ACHN (cell line): ENCODE data around the gene SLC24A1.
"Not testable (repeated sequence)": the region's sequence is repeated elsewhere in the genome, so short reads cannot be mapped to it uniquely, and the experiment has no call there.

Source experiments
- DNase-seq: peaks from one replicate; pipeline ENCODE4 v3.0.0-alpha.2; 2015
- in situ Hi-C: cut with HindIII; loops from 2 replicates; pipeline ENCODE4 v1.10.0; 2017; ENCODE audit warnings: low sequenced_read_pairs, low pct_ligation_motif_present, low pct_unique_long_range_greater_than_20kb

Gene SLC24A1

DNA sequence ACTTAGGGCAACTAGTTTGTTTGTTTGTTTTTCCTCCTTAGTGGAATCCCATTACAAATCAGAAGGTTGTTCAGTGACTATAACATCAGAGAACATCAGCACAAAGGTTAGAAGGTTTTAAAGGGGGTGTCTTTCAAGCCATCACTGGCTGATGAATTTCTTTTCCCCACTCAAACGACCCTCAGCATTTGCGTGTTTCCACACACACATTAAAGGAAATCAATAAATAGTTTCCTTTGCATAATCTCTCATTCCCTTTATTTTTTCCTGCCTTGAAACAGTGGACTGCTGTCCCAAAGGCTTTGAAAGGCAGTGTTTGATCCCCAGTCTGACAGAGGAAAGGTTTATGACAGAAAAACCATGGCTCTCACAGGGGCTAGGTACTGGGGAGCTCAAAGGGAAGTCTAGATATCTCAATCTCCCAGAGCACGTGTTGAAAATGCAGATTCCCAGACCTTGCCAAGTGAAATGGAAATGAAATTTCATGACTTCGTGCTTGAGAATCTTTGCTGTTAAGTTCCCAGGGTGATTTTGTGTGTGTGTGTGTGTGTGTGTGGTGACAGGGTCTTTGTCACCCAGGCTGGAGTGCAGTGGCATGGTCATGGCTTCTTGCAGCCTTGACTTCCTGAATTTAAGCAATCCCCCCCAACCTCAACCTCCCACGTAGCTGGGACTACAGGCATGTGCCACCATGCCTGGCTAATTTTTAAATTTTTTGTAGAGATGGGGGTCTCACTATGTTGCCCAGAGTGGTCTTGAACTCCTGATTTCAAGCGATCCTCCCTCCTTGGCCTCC lies 8.6 kb upstream of the SLC24A1 start:
- DNase-seq: no peak
- in situ Hi-C loops: no loop called here

- in situ Hi-C loops, DNase-seq: not testable (repeated sequence)
Observed at GRCh38 chr15:65615887-65616286, 5.9 kb upstream of the SLC24A1 start.

DNA sequence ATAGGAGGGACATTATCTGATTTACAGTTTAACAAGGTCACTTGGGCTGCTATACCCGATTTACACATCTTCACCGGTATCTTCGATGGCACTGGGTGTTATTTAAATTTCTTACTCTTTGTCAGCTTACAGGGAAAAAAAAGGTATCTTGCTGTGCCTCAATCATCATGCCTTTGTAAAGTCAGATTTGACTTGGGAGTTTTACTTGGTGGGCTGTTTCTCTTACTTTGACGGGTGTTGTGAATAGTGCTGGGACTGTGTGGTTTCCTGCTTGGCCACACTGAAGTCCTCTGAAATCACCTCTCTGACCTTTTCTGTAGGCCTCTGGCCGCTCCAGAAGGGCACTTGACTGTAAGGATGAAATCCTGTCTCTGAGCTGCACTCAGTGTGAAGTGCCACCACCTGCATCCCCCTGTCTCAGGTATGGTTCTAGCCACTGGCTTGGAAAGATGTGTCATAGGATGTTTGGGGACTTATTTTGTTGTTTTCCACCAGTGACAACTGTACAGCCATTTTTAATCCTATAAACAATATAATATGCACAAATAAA lies 3.1 kb upstream of the SLC24A1 start:
- in situ Hi-C loops: no loop called here
- DNase-seq: no peak

- in situ Hi-C loops: no loop called here
- no peak for DNase-seq
Observed at GRCh38 chr15:65619626-65620290, 2.0 kb upstream of the SLC24A1 start.

GRCh38 chr15:65620833-65621232 lies 905 bp upstream of the SLC24A1 start:
- DNase-seq: no peak
- in situ Hi-C loops: no loop called here

GRCh38 chr15:65623103-65623502 lies 1.4 kb downstream of the SLC24A1 start:
- in situ Hi-C loops: no loop called here
- no peak for DNase-seq

GRCh38 chr15:65626856-65627255 lies 5.1 kb downstream of the SLC24A1 start:
- no peak for DNase-seq
- in situ Hi-C loops: loop anchor here (25.0 kb wide), 1 partner anchor 235 kb away; the partner anchor contains the start of gene RAB11A

GRCh38 chr15:65629548-65629947 lies 7.8 kb downstream of the SLC24A1 start:
- in situ Hi-C loops: loop anchor here (25.0 kb wide), 1 partner anchor 233 kb away; the partner anchor contains the start of gene RAB11A
- DNase-seq: no peak

DNA sequence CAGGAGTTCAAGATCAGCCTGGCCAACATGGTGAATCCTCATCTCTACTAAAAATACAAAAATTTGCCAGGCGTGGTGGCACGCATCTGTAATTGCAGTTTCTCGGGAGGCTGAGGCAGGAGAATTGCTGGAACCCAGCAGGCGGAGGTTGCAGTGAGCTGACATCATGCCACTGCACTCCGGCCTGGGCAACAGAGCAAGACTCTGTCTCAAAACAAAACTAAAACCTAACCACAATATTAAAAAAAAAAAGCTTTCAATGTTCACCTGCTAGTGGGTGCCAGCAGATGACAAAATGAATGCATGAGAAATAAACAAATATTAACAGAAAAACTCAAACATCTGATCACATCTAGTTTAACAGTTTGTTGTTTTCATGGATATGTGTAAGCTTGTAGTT lies 9.0 kb downstream of the SLC24A1 start:
- DNase-seq: no peak
- in situ Hi-C loops: loop anchor here (25.0 kb wide), 1 partner anchor 232 kb away; the partner anchor contains the start of gene RAB11A

GRCh38 chr15:65631503-65631902 lies 9.8 kb downstream of the SLC24A1 start:
- DNase-seq: no peak
- in situ Hi-C loops: loop anchor here (25.0 kb wide), 1 partner anchor 231 kb away; the partner anchor contains the start of gene RAB11A

GRCh38 chr15:65632780-65633375 lies 11.1 kb downstream of the SLC24A1 start:
- in situ Hi-C loops: loop anchor here (25.0 kb wide), 1 partner anchor 229 kb away; the partner anchor contains the start of gene RAB11A

DNA sequence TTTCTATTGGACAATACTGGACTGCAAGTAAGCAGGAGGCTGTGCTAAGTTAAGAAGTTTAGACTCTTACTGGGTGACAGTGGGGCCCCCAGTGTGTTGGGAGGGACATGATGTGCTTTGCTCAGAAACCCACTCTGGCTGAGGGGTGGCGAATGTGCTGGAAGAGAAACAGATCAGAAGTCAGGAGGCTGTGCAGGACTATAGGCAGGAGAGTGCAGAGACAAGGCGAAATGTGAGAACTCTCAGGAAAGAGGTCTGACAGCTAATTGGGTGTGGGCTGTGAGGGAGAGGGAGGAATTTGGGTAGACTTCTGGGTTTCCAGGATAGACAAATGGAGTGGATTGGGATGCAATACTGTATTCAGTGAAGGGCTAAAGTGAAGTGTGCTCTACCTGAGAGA lies 12.0 kb downstream of the SLC24A1 start:
- DNase-seq: no peak
- in situ Hi-C loops: loop anchor here (25.0 kb wide), 1 partner anchor 229 kb away; the partner anchor contains the start of gene RAB11A

More at GRCh38 chr15:65632780-65633375, 11.1 kb downstream of the SLC24A1 start:
- DNase-seq: no peak

DNA sequence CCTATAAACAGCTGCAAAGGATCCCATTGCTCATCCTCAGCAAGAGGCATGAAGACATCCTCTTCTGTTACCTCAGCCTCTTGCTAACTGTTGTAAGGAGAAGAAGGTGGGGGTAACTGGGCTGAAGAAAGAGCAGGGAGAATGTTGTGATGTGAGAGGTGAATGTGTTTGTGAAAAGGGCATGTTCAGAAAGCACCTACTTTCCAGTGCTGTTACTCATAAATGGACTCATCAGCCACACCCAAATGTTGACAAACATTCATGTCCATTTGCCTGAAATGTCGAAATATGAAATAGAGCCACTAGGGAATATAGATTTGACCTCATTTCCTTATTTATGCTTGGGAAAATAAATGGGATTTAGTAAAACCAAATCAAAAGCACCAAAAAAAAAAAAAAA lies 12.6 kb downstream of the SLC24A1 start:
- DNase-seq: no peak
- in situ Hi-C loops: loop anchor here (25.0 kb wide), 1 partner anchor 228 kb away; the partner anchor contains the start of gene RAB11A

DNA sequence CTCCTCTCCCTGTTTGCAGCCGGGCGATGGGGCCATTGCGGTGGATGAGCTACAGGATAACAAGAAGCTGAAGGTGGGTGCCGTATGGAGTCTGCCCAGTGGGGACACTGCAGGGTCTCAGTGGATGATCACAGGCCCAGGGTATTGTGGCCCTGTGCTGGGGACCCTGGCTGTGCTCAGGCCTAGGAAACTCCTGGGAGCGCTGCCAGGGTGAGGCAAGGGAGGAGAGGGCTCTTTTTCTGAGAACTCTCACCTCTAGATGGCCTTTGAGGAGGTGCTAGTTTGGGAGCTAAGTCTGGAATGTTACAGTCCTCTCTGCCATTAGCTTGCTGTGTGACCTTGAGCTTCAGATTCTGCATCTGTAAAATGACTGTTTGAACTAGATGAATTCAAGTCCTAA lies 16.4 kb downstream of the SLC24A1 start:
- in situ Hi-C loops: loop anchor here (25.0 kb wide), 1 partner anchor 224 kb away; the partner anchor contains the start of gene RAB11A
- no peak for DNase-seq

DNA sequence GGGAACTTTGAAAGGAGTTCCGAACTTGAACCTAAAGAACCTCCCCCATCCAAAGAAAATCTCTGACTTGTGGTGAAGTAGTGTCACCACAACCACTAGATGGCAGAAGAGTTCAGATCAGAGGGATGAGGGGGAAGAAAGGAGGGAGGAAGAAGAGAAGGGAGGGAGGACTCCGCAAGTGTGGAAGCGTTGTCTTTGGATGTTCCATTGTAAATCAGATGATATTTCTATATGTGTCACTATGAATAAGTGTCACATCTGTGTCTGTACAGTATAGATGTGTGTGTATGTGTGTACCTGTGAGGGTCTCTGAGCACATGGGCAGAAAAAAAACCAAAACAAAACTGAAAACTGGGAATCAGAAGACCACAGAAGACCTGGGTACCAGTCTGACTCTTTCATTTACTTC lies 16.9 kb downstream of the SLC24A1 start:
- DNase-seq: peak; percentile 74
- in situ Hi-C loops: loop anchor here (25.0 kb wide), 1 partner anchor 224 kb away; the partner anchor contains the start of gene RAB11A

- DNase-seq: no peak
- in situ Hi-C loops: loop anchor here (25.0 kb wide), 1 partner anchor 223 kb away; the partner anchor contains the start of gene RAB11A
Observed at GRCh38 chr15:65639509-65639908, 17.8 kb downstream of the SLC24A1 start.

DNA sequence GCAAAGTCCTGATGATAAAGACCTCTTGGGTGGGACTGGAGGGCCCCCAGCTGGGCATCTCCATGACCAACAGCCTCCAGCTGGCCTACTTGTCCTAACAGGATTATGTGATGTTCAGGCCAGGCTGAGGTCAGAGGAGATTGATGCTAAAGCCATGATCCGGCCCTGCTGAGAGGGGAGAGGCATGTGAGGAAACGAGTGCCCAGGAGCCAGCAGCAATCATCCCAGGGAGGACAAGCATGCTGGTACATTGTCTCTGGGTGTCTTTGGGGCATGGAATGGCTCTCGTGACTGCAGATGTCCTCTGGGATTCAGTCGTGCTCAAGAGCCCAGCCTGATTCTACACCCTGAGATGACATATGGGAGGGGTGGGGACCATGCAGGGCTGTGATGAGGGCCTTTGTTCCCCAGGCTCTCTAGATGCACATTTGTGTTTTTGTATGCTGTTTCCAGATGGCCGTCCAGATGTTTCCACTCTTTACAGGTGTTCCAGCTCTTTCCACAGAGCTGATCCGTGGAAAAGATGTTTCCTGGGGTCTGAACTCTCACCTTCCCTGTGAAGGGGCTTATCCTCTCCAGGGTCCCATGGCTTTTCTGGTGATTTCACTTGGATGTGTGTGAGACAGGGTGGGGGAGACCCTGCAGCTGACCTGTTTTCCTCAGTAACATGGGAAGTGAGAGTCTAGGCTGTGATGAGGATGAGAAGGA lies 20.2 kb downstream of the SLC24A1 start:
- no peak for DNase-seq
- in situ Hi-C loops: loop anchor here (25.0 kb wide), 1 partner anchor 220 kb away; the partner anchor contains the start of gene RAB11A

- no peak for DNase-seq
- in situ Hi-C loops: loop anchor here (25.0 kb wide), 1 partner anchor 220 kb away; the partner anchor contains the start of gene RAB11A
Observed at GRCh38 chr15:65642594-65642993, 20.9 kb downstream of the SLC24A1 start.
